SK-N-SH treated with all-trans-retinoic acid at 6 μM for 48 hours (cell line): ENCODE results near the gene HIVEP2.

Experiments used
- GLIS3 ChIP-seq: fragments of 250-450 bp; sonication (Bioruptor Pico); IDR thresholded peaks from 2 replicates; pipeline ENCODE4 v1.5.0; 2020; ENCODE audit warnings: mild to moderate bottlenecking, moderate library complexity
- TF ChIP-seq, protein P1 (sequence below): fragments of 250-450 bp; sonication (Bioruptor Pico); IDR thresholded peaks from 2 replicates; pipeline ENCODE4 v1.8.0; 2020; ENCODE audit warnings: mild to moderate bottlenecking, moderate library complexity, borderline replicate concordance

DNA sequence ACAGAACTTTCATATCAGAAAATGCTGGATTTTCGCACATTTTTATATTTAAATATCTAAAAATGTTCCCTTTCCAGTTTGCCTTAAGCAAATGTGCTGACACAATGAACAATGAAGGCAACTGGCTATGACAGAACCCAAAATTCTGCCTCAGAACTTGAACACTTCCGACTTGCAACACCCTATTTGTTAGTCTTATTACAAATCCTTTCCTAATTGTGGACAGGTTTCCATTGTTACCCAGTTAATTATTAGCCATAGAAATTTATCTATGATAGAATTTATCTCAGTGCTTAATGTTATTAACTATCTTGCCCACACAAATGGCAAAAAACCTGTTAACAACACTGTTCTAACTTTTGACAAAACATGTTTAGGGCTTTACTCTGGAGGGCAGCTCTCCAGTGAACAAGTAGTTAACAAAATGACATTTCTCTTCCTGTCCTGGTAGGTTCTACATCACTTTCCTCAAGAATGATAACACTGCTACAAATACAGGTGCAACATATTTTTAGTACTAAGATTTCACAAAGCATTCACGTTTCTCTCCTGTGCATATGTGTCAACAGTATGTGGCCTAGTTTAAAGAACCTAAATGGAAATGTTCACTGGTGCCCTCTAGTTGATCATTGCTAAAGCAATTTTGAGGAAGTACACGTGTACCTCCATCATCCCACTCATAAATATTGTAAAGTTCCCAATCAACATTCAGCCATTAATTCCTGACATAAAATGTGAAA, 58.4 kb downstream of the HIVEP2 start:
- TF ChIP-seq, protein P1, sequence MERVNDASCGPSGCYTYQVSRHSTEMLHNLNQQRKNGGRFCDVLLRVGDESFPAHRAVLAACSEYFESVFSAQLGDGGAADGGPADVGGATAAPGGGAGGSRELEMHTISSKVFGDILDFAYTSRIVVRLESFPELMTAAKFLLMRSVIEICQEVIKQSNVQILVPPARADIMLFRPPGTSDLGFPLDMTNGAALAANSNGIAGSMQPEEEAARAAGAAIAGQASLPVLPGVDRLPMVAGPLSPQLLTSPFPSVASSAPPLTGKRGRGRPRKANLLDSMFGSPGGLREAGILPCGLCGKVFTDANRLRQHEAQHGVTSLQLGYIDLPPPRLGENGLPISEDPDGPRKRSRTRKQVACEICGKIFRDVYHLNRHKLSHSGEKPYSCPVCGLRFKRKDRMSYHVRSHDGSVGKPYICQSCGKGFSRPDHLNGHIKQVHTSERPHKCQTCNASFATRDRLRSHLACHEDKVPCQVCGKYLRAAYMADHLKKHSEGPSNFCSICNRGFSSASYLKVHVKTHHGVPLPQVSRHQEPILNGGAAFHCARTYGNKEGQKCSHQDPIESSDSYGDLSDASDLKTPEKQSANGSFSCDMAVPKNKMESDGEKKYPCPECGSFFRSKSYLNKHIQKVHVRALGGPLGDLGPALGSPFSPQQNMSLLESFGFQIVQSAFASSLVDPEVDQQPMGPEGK (CRISPR knock-in tag), result no peak
- TF ChIP-seq GLIS3 (CRISPR knock-in tag), result no peak
